Neural cell (in vitro differentiated cells): ENCODE results near the gene MYO18B.

Experiments used
- CTCF ChIP-seq: fragments of 450-650 bp; IDR thresholded peaks from 2 replicates; pipeline ENCODE4 v1.5.1; 2014; ENCODE audit warnings: antibody characterized with exemption, mild to moderate bottlenecking, moderate library complexity; ENCODE audit not compliant: poor library complexity, severe bottlenecking
- EP300 ChIP-seq: fragments of 450-650 bp; conservative IDR thresholded peaks from 2 replicates; pipeline ENCODE4 v1.6.1; 2014; ENCODE audit warnings: antibody characterized with exemption, mild to moderate bottlenecking, moderate library complexity; ENCODE audit not compliant: poor library complexity, severe bottlenecking
- EZH2 ChIP-seq: fragments of 200-600, 300-800 bp; shearing (Covaris generic), sonication (generic); IDR thresholded peaks from 2 replicates; pipeline ENCODE4 v1.6.1; 2014; ENCODE audit warnings: antibody characterized with exemption, low read length, borderline replicate concordance, mild to moderate bottlenecking; ENCODE audit not compliant: insufficient read depth, poor library complexity, severe bottlenecking
- POLR2AphosphoS5 ChIP-seq: IDR thresholded peaks from 2 replicates; pipeline ENCODE4 v1.6.1; 2012
- REST ChIP-seq: IDR thresholded peaks from 2 replicates; pipeline ENCODE4 v1.6.1; 2012; ENCODE audit warnings: borderline replicate concordance
- SMC3 ChIP-seq: fragments of 450-650 bp; conservative IDR thresholded peaks from 2 replicates; pipeline ENCODE4 v1.6.1; 2014; ENCODE audit warnings: antibody characterized with exemption, mild to moderate bottlenecking, moderate library complexity; ENCODE audit not compliant: poor library complexity

GRCh38 chr22:26053737-26054316 is 311.8 kb downstream of the MYO18B start:
- TF ChIP-seq CTCF (no peak), REST (no peak), EZH2 (no peak), SMC3 (no peak), POLR2AphosphoS5 (no peak), EP300 (no peak)
